D341Med (cell line): Measurements from ENCODE around the gene MTA2.
A peak's percentile ranks its signal among the peaks of the same experiment; 100 is the strongest.

ENCODE experiments used
- DNase-seq: peaks from one replicate; pipeline ENCODE4 v3.0.0; 2012; ENCODE audit warnings: low spot score

The MTA2 gene

GRCh38 chr11:62546929-62547625 is 54.6 kb downstream of the MTA2 start:
- DNase-seq = no peak

DNA sequence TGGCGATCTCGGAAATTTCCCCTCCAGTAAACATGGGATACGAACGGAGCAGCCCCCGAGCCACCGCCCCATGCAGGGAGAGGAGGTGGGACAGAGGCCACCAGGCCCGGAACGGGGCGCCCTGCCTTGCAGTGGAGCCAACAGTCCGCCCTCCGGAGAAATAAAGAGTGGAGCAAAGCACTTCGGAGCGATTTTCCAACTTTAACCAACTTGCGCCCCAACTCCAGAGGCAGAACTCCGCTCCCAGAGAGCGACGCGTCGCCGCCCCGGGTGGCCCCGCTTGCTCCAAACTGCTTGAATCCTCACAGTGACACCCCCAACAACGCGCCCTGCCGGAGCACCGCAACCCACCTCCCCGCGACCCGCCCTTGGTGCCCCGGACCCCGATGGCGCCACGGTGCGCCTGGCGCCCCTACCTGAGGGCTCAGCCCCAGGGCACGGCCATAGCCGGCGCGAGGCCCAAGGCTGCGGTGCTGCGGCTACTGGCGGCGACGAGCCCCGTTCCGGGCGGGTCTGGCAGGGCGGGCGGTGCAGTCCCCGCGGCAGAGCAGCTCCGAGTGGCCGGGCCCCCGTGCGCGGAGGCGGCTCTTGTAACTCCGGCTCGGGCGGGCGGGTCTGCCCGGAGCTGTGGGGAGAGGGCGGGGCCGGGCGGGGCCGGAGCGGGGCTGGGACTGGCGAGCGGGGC is 55.3 kb downstream of the MTA2 start, which contains the start of gene AHNAK:
TSS of gene AHNAK (minus strand) at position 563 of the 685 bp plus-strand sequence. CDS start 10,708 bp downstream, outside the sequence.
- DNase-seq = peak; percentile 77

GRCh38 chr11:62545437-62546243 is 56.0 kb downstream of the MTA2 start:
- DNase-seq = peak; percentile 62

DNA sequence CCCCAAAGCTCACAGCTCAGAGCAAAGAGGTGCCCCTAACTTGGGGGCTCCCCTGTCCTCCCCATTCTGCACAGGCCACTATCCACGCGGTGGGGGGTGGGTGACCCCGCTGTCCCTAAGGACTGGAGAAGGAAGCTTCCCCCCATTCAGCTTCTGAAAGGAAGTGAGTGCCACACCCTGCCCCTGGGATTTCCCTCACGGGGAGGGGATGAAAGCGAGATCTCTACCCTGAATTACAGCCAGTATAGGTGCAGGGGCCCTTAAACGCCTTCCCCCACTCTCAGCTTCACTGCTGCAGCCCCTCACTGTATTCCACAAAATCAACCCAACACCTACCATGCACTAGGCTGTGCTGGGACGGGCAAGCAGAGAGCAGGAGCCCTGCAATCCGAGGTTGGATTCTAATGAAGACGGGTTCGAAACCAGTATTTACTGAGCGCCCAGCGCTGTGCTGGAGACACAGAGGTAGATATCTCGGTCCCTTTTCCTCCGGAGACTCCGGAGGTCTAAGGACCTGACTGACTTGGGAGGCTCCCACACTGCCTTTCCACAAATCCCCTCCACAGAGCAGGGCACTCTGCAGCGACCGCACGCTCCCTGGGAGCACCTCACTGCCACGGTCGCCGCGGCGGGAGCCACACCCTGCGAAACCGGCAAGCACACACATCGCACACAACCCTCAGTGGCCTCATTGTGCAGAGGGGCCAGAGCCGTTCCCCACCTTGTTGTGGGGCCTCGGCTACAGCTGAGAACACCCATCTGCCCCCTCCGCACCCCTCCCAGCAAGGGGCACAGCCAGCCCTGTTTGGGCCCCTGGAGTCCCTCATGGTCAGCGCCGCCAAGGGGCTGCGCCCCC is 56.9 kb downstream of the MTA2 start:
- no peak for DNase-seq

- no peak for DNase-seq
Observed at GRCh38 chr11:62543680-62544444, 57.8 kb downstream of the MTA2 start.
